ENCODE measurements around the gene SUN3. TPM values are rescaled to one million over a fixed set of nuclear protein-coding genes. Genes with fewer than 3 reads are reported as not detected.

Gene SUN3
- total and polyA plus RNA-seq, 2 of the 13 experiments (the other 11 are each of a cell fraction or from before 2014, with no cell fraction given) = not detected

DNA sequence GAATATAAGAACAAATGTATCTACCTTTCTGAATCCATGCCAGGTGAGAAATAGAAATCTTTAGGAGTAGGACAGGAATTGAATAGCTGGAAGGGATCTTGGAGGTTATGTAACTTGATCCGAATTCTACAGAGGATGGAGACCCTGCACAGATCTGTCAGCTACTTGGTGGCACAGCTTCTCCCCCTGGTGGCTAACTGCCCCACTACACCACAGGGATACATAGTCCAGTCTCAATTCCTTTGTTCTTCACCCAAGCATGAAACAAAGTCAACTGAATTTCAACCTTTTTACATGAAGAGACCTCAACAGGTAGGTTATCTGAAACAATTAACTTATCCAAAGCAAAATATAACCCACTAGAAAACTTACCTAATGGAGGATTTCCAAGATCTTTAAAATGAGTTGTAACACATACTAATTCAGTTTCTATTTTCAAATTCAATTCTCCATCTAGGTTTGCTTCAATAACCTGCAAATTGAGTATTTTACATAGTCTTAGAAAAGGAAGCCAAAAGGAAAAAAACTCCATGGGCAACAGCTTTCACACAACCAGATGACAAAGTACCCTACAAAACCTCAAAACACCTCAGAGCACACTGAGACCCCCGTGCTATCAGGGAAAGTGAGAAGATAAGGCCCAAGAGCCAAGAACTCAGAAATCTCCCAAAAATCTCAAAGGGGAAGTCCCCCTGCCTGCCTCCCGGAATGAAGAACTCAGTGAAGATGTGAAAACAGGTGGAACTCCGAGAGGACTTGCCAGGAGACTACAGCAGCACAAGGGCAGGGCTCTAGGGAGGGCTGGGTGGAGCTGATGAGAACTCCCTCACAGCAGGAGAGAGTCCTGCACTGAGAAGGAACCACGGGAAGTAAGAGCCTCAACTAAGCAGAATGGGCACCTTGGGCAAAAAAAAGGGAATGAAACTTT, 59.8 kb downstream of the SUN3 start:
- Histone ChIP-seq H3K4me2 (ENCODE audit: low read depth, low read length) (no peak overlapping the region), H4K20me1 (ENCODE audit: insufficient read depth, low read length) (no peaks in the 10 kb centered on the region), H3K36me3 (replicated peaks in 1 of 2; ENCODE audit: control insufficient read depth in 1 of 2, insufficient read depth in 2 of 2, low read length in 2 of 2) (peaks cover 30 to 71% of the 10 kb centered on the region in 2 experiments), H3K9ac (ENCODE audit: insufficient read depth, low read depth, low read length) (no peak overlapping the region), H2AFZ (ENCODE audit: low read length) (no peak overlapping the region), H3K27ac (ENCODE audit: extremely low read length, insufficient read depth, low read length) (no peak overlapping the region), H3K9me3 (ENCODE audit: low read length) (no peaks in the 10 kb centered on the region), H3K27me3 (ENCODE audit: control insufficient read depth in 1 of 2, insufficient read depth in 2 of 2, low read length in 2 of 2) (no peaks in the 10 kb centered on the region), H3K4me3 (replicated peaks in 1 of 3; ENCODE audit: insufficient read depth in 1 of 3, low read depth in 2 of 3, low read length in 3 of 3) (no peak overlapping the region), H3K4me1 (ENCODE audit: insufficient read depth, low read length) (no peaks in the 10 kb centered on the region), H3K79me2 (ENCODE audit: insufficient read depth, low read length) (no peaks in the 10 kb centered on the region)
- intact Hi-C loops (cut with micrococcal nuclease; ENCODE audit: unreplicated experiment) (loop anchor here (1.0 to 2.0 kb wide), 2 partner anchors 24 to 702 kb away; no protein-coding TSS in a partner anchor), in situ Hi-C loops (cut with HindIII; ENCODE audit: extremely low pct_ligation_motif_present, low pct_unique_long_range_greater_than_20kb) (no loop called here)
- BruUV-seq (replicated peaks) = no TSS peak
- WGBS (ENCODE audit: low lambda C conversion rate) = 85% methylated on average over 5 of the region's 5 CpGs
- ChIA-PET CTCF (ENCODE audit: low intra/inter-chr PET ratio, low total read pairs) (interaction anchor here (1.3 kb wide), 1 partner anchor 24 kb away, joined by 17 read pairs; no protein-coding TSS in a partner anchor), POLR2A (interaction anchor here (0.7 to 1.2 kb wide), 2 partner anchors 9 to 119 kb away, joined by 4 to 5 read pairs; no protein-coding TSS in a partner anchor)
- ATAC-seq = peak; percentile 96
- DNase-seq (ENCODE audit: low spot score) = peak; percentile 53
- peak; percentile 90 for FAIRE-seq
- TF ChIP-seq SMC3 (IDR thresholded peaks at IDR 0.05; ENCODE audit: low read length) (peak; percentile 86), ZNF790 (CRISPR knock-in tag; IDR thresholded peaks at IDR 0.05; ENCODE audit: borderline replicate concordance) (no peak), STAG1 (CRISPR knock-in tag; IDR thresholded peaks at IDR 0.05) (peak; percentile 81), RAD21 (CRISPR knock-in tag; IDR thresholded peaks at IDR 0.05) (peak; percentile 70), XRCC5 (optimal IDR thresholded peaks at IDR 0.05; ENCODE audit: low read length) (peak; percentile 29)
- TF ChIP-seq, protein P1, sequence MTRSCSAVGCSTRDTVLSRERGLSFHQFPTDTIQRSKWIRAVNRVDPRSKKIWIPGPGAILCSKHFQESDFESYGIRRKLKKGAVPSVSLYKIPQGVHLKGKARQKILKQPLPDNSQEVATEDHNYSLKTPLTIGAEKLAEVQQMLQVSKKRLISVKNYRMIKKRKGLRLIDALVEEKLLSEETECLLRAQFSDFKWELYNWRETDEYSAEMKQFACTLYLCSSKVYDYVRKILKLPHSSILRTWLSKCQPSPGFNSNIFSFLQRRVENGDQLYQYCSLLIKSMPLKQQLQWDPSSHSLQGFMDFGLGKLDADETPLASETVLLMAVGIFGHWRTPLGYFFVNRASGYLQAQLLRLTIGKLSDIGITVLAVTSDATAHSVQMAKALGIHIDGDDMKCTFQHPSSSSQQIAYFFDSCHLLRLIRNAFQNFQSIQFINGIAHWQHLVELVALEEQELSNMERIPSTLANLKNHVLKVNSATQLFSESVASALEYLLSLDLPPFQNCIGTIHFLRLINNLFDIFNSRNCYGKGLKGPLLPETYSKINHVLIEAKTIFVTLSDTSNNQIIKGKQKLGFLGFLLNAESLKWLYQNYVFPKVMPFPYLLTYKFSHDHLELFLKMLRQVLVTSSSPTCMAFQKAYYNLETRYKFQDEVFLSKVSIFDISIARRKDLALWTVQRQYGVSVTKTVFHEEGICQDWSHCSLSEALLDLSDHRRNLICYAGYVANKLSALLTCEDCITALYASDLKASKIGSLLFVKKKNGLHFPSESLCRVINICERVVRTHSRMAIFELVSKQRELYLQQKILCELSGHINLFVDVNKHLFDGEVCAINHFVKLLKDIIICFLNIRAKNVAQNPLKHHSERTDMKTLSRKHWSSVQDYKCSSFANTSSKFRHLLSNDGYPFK (CRISPR knock-in tag; IDR thresholded peaks at IDR 0.05; ENCODE audit: borderline replicate concordance) = no peak
- TF ChIP-seq, protein P2, sequence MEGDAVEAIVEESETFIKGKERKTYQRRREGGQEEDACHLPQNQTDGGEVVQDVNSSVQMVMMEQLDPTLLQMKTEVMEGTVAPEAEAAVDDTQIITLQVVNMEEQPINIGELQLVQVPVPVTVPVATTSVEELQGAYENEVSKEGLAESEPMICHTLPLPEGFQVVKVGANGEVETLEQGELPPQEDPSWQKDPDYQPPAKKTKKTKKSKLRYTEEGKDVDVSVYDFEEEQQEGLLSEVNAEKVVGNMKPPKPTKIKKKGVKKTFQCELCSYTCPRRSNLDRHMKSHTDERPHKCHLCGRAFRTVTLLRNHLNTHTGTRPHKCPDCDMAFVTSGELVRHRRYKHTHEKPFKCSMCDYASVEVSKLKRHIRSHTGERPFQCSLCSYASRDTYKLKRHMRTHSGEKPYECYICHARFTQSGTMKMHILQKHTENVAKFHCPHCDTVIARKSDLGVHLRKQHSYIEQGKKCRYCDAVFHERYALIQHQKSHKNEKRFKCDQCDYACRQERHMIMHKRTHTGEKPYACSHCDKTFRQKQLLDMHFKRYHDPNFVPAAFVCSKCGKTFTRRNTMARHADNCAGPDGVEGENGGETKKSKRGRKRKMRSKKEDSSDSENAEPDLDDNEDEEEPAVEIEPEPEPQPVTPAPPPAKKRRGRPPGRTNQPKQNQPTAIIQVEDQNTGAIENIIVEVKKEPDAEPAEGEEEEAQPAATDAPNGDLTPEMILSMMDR (CRISPR knock-in tag; IDR thresholded peaks at IDR 0.05) = peak; percentile 85

Measured in HepG2 (cell line).